H9 (cell line): ENCODE results near the gene CFAP90. TPM values are rescaled to one million over a fixed set of nuclear protein-coding genes. Genes with fewer than 3 reads are reported as not detected.

Experiments used
- DNase-seq: peaks from one replicate; pipeline ENCODE4 v3.0.0-alpha.2; 2017
- H2AFZ ChIP-seq: one replicate; pipeline ENCODE4 v1.6.1; 2013; ENCODE audit warnings: mild to moderate bottlenecking, low read length, control low read depth, moderate library complexity
- H2AK5ac ChIP-seq: 2 replicates; pipeline ENCODE4 v1.6.1; 2013; ENCODE audit warnings: low read length, control low read depth, mixed read lengths; ENCODE audit not compliant: insufficient read length
- H2BK120ac ChIP-seq: one replicate; pipeline ENCODE4 v1.6.1; 2013; ENCODE audit warnings: low read depth, mild to moderate bottlenecking, low read length, control low read depth, inconsistent platforms; ENCODE audit not compliant: poor library complexity, severe bottlenecking
- H2BK12ac ChIP-seq: 2 replicates; pipeline ENCODE4 v1.6.1; 2013; ENCODE audit warnings: low read length, control low read depth, mixed read lengths, low read depth; ENCODE audit not compliant: insufficient read length
- H2BK15ac ChIP-seq: 2 replicates; pipeline ENCODE4 v1.6.1; 2013; ENCODE audit warnings: low read depth, low read length, control low read depth
- H2BK20ac ChIP-seq: one replicate; pipeline ENCODE4 v1.6.1; 2013; ENCODE audit warnings: low read depth, mild to moderate bottlenecking, low read length, control low read depth, inconsistent platforms; ENCODE audit not compliant: poor library complexity, severe bottlenecking
- H2BK5ac ChIP-seq: 2 replicates; pipeline ENCODE4 v1.6.1; 2013; ENCODE audit warnings: low read length, control low read depth, mixed read lengths; ENCODE audit not compliant: insufficient read length
- H3K14ac ChIP-seq: 2 replicates; pipeline ENCODE4 v1.6.1; 2013; ENCODE audit warnings: low read length, control low read depth; ENCODE audit not compliant: insufficient read depth
- H3K18ac ChIP-seq: 2 replicates; pipeline ENCODE4 v1.6.1; 2013; ENCODE audit warnings: low read depth, mild to moderate bottlenecking, mixed read lengths, low read length, control low read depth; ENCODE audit not compliant: insufficient read length
- H3K23ac ChIP-seq: 2 replicates; pipeline ENCODE4 v1.6.1; 2013; ENCODE audit warnings: low read length, control low read depth, mixed read lengths, low read depth; ENCODE audit not compliant: insufficient read length
- H3K23me2 ChIP-seq: 2 replicates; pipeline ENCODE4 v1.6.1; 2013; ENCODE audit warnings: low read depth, mild to moderate bottlenecking, mixed read lengths, low read length, control low read depth; ENCODE audit not compliant: insufficient read length, poor library complexity, severe bottlenecking
- H3K27ac ChIP-seq: 2 replicates; pipeline ENCODE4 v1.5.1; 2013; ENCODE audit warnings: low read length, control low read depth, mixed read lengths, low read depth; ENCODE audit not compliant: insufficient read length
- H3K27me3 ChIP-seq: 2 replicates; pipeline ENCODE4 v1.6.1; 2013; ENCODE audit warnings: low read length, control low read depth, inconsistent platforms; ENCODE audit not compliant: insufficient read depth
- H3K4ac ChIP-seq: 2 replicates; pipeline ENCODE4 v1.6.1; 2013; ENCODE audit warnings: low read depth, mild to moderate bottlenecking, control low read depth, inconsistent platforms, low read length, moderate library complexity
- H3K4me1 ChIP-seq: 2 replicates; pipeline ENCODE4 v1.6.1; 2013; ENCODE audit warnings: low read length, control low read depth, inconsistent platforms; ENCODE audit not compliant: insufficient read depth
- H3K4me2 ChIP-seq: 2 replicates; pipeline ENCODE4 v1.6.1; 2013; ENCODE audit warnings: low read length, control low read depth, mixed read lengths; ENCODE audit not compliant: insufficient read length, insufficient read depth
- H3K56ac ChIP-seq: 2 replicates; pipeline ENCODE4 v1.6.1; 2013; ENCODE audit warnings: low read depth, mild to moderate bottlenecking, mixed read lengths, low read length, control low read depth; ENCODE audit not compliant: insufficient read length
- H3K79me1 ChIP-seq: 2 replicates; pipeline ENCODE4 v1.6.1; 2013; ENCODE audit warnings: low read depth, mild to moderate bottlenecking, moderate library complexity, low read length, control low read depth, inconsistent platforms; ENCODE audit not compliant: insufficient read depth, poor library complexity, severe bottlenecking
- H3K79me2 ChIP-seq: 2 replicates; pipeline ENCODE4 v1.6.1; 2013; ENCODE audit warnings: low read length, control low read depth, inconsistent platforms; ENCODE audit not compliant: insufficient read depth
- H3K9ac ChIP-seq: 2 replicates; pipeline ENCODE4 v1.6.1; 2013; ENCODE audit warnings: low read length, control low read depth, mixed read lengths; ENCODE audit not compliant: insufficient read length; ENCODE audit errors: extremely low read depth
- H3K9me3 ChIP-seq: one replicate; pipeline ENCODE4 v1.6.1; 2013; ENCODE audit warnings: low read depth, low read length, inconsistent platforms; ENCODE audit not compliant: control insufficient read depth
- H3T11ph ChIP-seq: one replicate; pipeline ENCODE4 v1.6.1; 2013; ENCODE audit warnings: mild to moderate bottlenecking, low read length, control low read depth, inconsistent platforms
- H4K20me1 ChIP-seq: one replicate; pipeline ENCODE4 v1.6.1; 2013; ENCODE audit not compliant: control insufficient read depth, insufficient read length, insufficient read depth
- H4K5ac ChIP-seq: 2 replicates; pipeline ENCODE4 v1.6.1; 2013; ENCODE audit warnings: low read depth, mild to moderate bottlenecking, mixed read lengths, low read length, control low read depth; ENCODE audit not compliant: insufficient read length
- H4K8ac ChIP-seq: replicated peaks from 2 replicates; pipeline ENCODE4 v1.6.1; 2013; ENCODE audit warnings: low read length, control low read depth, mixed read lengths, low read depth; ENCODE audit not compliant: insufficient read length
- H4K91ac ChIP-seq: 2 replicates; pipeline ENCODE4 v1.6.1; 2013; ENCODE audit warnings: low read depth, mild to moderate bottlenecking, moderate library complexity, mixed read lengths, low read length, control low read depth; ENCODE audit not compliant: insufficient read length
- H3K27ac Mint-ChIP-seq, 3 experiments: 2 replicates in 2 of 3; 3 replicates in 1 of 3; pipeline ENCODE4 v1.8.0; 2020 to 2021; ENCODE audit warnings: mixed read lengths in 3 of 3, mild to moderate bottlenecking in 1 of 3, moderate library complexity in 1 of 3
- H3K27me3 Mint-ChIP-seq: 2 replicates; pipeline ENCODE4 v1.8.0; 2021; ENCODE audit warnings: low read depth, mild to moderate bottlenecking, moderate library complexity, mixed read lengths
- H3K36me3 Mint-ChIP-seq, 3 experiments: 2 replicates in 2 of 3; 3 replicates in 1 of 3; pipeline ENCODE4 v1.8.0; 2020 to 2021; ENCODE audit warnings: low read depth in 3 of 3, mixed read lengths in 3 of 3; ENCODE audit not compliant: insufficient read depth in 1 of 3
- H3K4me1 Mint-ChIP-seq, 2 experiments: 2 replicates each; pipeline ENCODE4 v1.8.0; 2020; ENCODE audit warnings: mixed read lengths in 2 of 2
- H3K4me3 Mint-ChIP-seq, 2 experiments: 2 replicates in 1 of 2; 3 replicates in 1 of 2; pipeline ENCODE4 v1.8.0; 2020 to 2021; ENCODE audit warnings: mild to moderate bottlenecking in 2 of 2, mixed read lengths in 2 of 2, moderate library complexity in 1 of 2
- H3K9me3 Mint-ChIP-seq, 2 experiments: 2 replicates in 1 of 2; 3 replicates in 1 of 2; pipeline ENCODE4 v1.8.0; 2020; ENCODE audit warnings: mild to moderate bottlenecking in 2 of 2, mixed read lengths in 2 of 2, moderate library complexity in 1 of 2
- WGBS: extraction: QIAGEN DNeasy Blood & Tissue Kit; methylation state at CpG from one replicate; pipeline ENCODE4 v1.1.7; 2013; ENCODE audit warnings: missing lambda C conversion rate, low lambda C conversion rate, mixed read lengths; ENCODE audit not compliant: insufficient read length; ENCODE audit errors: extremely low coverage; 5-methylcytosine and 5-hydroxymethylcytosine counted together
- total RNA-seq: library from RNA; stranded (reverse); gene quantifications from 2 replicates; pipeline ENCODE4 v1.2.1, GENCODE V29; 2021
- TF ChIP-seq, protein P1 (sequence below): fragments of 200-600 bp; sonication (generic); conservative IDR thresholded peaks from 3 replicates; pipeline ENCODE4 v1.8.0; 2021; ENCODE audit warnings: antibody characterized with exemption, mild to moderate bottlenecking

The CFAP90 gene
- total RNA-seq, 1 experiment from 2014 or later = 0.44 TPM

DNA sequence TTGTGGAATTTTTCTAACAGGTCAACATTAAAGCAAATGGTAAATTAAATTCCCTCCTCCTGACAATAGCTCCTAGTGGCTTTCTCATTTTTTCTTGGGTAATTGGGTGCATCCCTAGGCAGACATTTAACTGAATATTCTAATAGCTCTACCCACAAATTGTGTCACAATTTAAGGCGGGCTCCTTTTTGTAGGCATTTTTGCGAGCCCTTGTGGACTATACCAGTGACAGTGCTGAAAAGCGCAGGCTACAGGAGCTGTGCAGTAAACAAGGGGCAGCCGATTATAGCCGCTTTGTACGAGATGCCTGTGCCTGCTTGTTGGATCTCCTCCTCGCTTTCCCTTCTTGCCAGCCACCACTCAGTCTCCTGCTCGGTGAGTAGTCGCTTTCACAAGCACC, 38.0 kb upstream of the CFAP90 start:
- Histone ChIP-seq H4K91ac (no peak overlapping the region), H3K9me3 (no peaks in the 10 kb centered on the region), H2AK5ac (no peak overlapping the region), H3K9ac (no peak overlapping the region), H3T11ph (no peak overlapping the region), H3K4ac (no peak overlapping the region), H3K4me1 (no peaks in the 10 kb centered on the region), H3K27me3 (no peaks in the 10 kb centered on the region), H2AFZ (no peak overlapping the region), H3K27ac (no peak overlapping the region), H3K79me2 (no peaks in the 10 kb centered on the region), H2BK20ac (no peak overlapping the region), H3K4me2 (no peak overlapping the region), H3K14ac (no peak overlapping the region), H2BK12ac (no peak overlapping the region), H3K79me1 (peaks cover 2% of the 10 kb centered on the region), H3K18ac (no peak overlapping the region), H2BK15ac (no peak overlapping the region), H3K56ac (no peak overlapping the region), H3K23me2 (no peaks in the 10 kb centered on the region), H4K8ac (no peak overlapping the region), H4K20me1 (no peaks in the 10 kb centered on the region), H4K5ac (no peak overlapping the region), H2BK5ac (no peak overlapping the region), H2BK120ac (no peak overlapping the region), H3K23ac (no peak overlapping the region)
- Mint-ChIP-seq H3K27me3 (no peaks in the 10 kb centered on the region), H3K27ac (no peak overlapping the region), H3K36me3 (peaks cover 23 to 77% (median 76%) of the 10 kb centered on the region in 3 experiments), H3K4me1 (no peaks in the 10 kb centered on the region), H3K9me3 (no peaks in the 10 kb centered on the region), H3K4me3 (no peak overlapping the region)
- TF ChIP-seq, protein P1, sequence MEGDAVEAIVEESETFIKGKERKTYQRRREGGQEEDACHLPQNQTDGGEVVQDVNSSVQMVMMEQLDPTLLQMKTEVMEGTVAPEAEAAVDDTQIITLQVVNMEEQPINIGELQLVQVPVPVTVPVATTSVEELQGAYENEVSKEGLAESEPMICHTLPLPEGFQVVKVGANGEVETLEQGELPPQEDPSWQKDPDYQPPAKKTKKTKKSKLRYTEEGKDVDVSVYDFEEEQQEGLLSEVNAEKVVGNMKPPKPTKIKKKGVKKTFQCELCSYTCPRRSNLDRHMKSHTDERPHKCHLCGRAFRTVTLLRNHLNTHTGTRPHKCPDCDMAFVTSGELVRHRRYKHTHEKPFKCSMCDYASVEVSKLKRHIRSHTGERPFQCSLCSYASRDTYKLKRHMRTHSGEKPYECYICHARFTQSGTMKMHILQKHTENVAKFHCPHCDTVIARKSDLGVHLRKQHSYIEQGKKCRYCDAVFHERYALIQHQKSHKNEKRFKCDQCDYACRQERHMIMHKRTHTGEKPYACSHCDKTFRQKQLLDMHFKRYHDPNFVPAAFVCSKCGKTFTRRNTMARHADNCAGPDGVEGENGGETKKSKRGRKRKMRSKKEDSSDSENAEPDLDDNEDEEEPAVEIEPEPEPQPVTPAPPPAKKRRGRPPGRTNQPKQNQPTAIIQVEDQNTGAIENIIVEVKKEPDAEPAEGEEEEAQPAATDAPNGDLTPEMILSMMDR = no peak
- DNase-seq = no peak
- no CpG with 5 or more reads among the region's 9 CpGs for WGBS
